K562 (cell line): Measurements from ENCODE around the gene MAML3. TPM values are rescaled to one million over a fixed set of nuclear protein-coding genes. Genes with fewer than 3 reads are reported as not detected.

Experiments used
- ATAC-seq: fragments of 200-7000 bp; cut with Tn5 transposase; 3 replicates; pipeline ENCODE4 v1.9.1; 2020; ENCODE audit warnings: moderate library complexity
- BruUV-seq: library from RNA; stranded (reverse); fragments of 400-500 nt; replicated peaks from 2 replicates; lab custom pipeline; 2021; lab: Mats Ljungman, UMichigan
- CTCF ChIA-PET: fragments of 300-600 bp; formaldehyde crosslinking; extraction: SDS; loops from one replicate; lab custom pipeline; 2021; ENCODE audit warnings: low intra/inter-chr PET ratio; lab: Yijun Ruan, JAX
- POLR2A ChIA-PET: fragments of 300-600, 350-650 bp; sonication (Branson Sonifier 250); formaldehyde crosslinking; extraction: SDS; loops from one replicate; lab custom pipeline; 2021; ENCODE audit warnings: antibody characterized with exemption, inconsistent platforms; lab: Yijun Ruan, JAX
- DNase-seq, 4 experiments: peaks; one replicate each; pipeline versions ENCODE4 v3.0.0 to v3.0.0-alpha.2; 2011 to 2018; ENCODE audit warnings: low spot score in 3 of 4, mixed read lengths in 3 of 4; ENCODE audit errors: extremely low read depth in 1 of 4
- FAIRE-seq: peaks from 2 replicates; lab custom pipeline; 2011; peaks lifted over from hg19 to GRCh38; lab: Jason Lieb, UNC
- H2AFZ ChIP-seq: 2 replicates; pipeline ENCODE4 v1.6.0; 2011; ENCODE audit warnings: low read depth, low read length, control low read depth, inconsistent platforms
- H3K27ac ChIP-seq: fragments of 200-600 bp; 3 replicates; pipeline ENCODE4 v1.8.0; 2011; ENCODE audit warnings: low read depth, mild to moderate bottlenecking, control low read depth, inconsistent platforms, low read length, moderate library complexity, mixed read lengths; ENCODE audit errors: extremely low read depth
- H3K27me3 ChIP-seq, 2 experiments: fragments of 300-600 bp in 1 of 2; 2 replicates in 1 of 2; 3 replicates in 1 of 2; pipeline versions ENCODE4 v1.6.0 to v1.8.0; 2011; ENCODE audit warnings: inconsistent platforms in 2 of 2, low read length in 2 of 2, mild to moderate bottlenecking in 1 of 2, mixed read lengths in 1 of 2, moderate library complexity in 1 of 2; ENCODE audit not compliant: control insufficient read depth in 2 of 2, insufficient read depth in 2 of 2
- H3K36me3 ChIP-seq: fragments of 300-600 bp; 3 replicates; pipeline ENCODE4 v1.8.0; 2011; ENCODE audit warnings: mild to moderate bottlenecking, low read length, inconsistent platforms; ENCODE audit not compliant: control insufficient read depth, insufficient read depth
- H3K4me1 ChIP-seq, 2 experiments: fragments of 200-600 bp in 1 of 2; replicated peaks in 1 of 2; 2 replicates in 1 of 2; 3 replicates in 1 of 2; pipeline versions ENCODE4 v1.5.1 to v1.8.0; 2011; ENCODE audit warnings: inconsistent platforms in 2 of 2, low read length in 2 of 2, mild to moderate bottlenecking in 1 of 2, mixed read lengths in 1 of 2, moderate library complexity in 1 of 2; ENCODE audit not compliant: control insufficient read depth in 2 of 2, insufficient read depth in 2 of 2
- H3K4me2 ChIP-seq: 2 replicates; pipeline ENCODE4 v1.6.1; 2011; ENCODE audit warnings: low read length, control low read depth, inconsistent platforms, mixed read lengths; ENCODE audit not compliant: insufficient read depth
- H3K4me3 ChIP-seq: fragments of 200-600 bp; sonication (generic), shearing (Covaris generic); 2 replicates; pipeline ENCODE4 v1.5.1; 2016; ENCODE audit warnings: control low read depth, inconsistent platforms
- H3K79me2 ChIP-seq: fragments of 200-600 bp; 3 replicates; pipeline ENCODE4 v1.8.0; 2011; ENCODE audit warnings: low read length, inconsistent platforms; ENCODE audit not compliant: control insufficient read depth, insufficient read depth
- H3K9ac ChIP-seq, 2 experiments: 2 replicates each; pipeline versions ENCODE4 v1.6.0 to v1.6.1; 2011; ENCODE audit warnings: low read depth in 2 of 2, low read length in 2 of 2, control low read depth in 1 of 2, inconsistent platforms in 1 of 2, mild to moderate bottlenecking in 1 of 2, mixed read lengths in 1 of 2; ENCODE audit not compliant: insufficient read depth in 1 of 2
- H3K9me1 ChIP-seq: one replicate; pipeline ENCODE4 v1.6.0; 2011; ENCODE audit warnings: inconsistent platforms, mild to moderate bottlenecking, low read length, moderate library complexity; ENCODE audit not compliant: control insufficient read depth, insufficient read depth
- H3K9me3 ChIP-seq: replicated peaks from 2 replicates; pipeline ENCODE4 v1.5.1; 2011; ENCODE audit warnings: low read depth, low read length, inconsistent platforms; ENCODE audit not compliant: control insufficient read depth, insufficient read depth
- H4K20me1 ChIP-seq: replicated peaks from 2 replicates; pipeline ENCODE4 v1.6.1; 2011; ENCODE audit warnings: low read length, inconsistent platforms, mixed read lengths; ENCODE audit not compliant: control insufficient read depth, insufficient read depth
- DNMT1 ChIP-seq: fragments of 450-650 bp; IDR thresholded peaks from 2 replicates; pipeline ENCODE4 v1.6.1; 2016; ENCODE audit warnings: antibody characterized with exemption, mild to moderate bottlenecking
- ILK ChIP-seq: fragments of 450-650 bp; IDR thresholded peaks from 2 replicates; pipeline ENCODE4 v1.6.1; 2016; ENCODE audit warnings: missing genetic modification characterization, low read depth, mild to moderate bottlenecking, missing compliant biosample characterization, moderate library complexity, borderline replicate concordance
- MAZ ChIP-seq, 2 experiments: fragments of 450-650 bp in 1 of 2; sonication (generic) in 1 of 2; formaldehyde crosslinking; IDR thresholded peaks in 1 of 2; conservative IDR thresholded peaks in 1 of 2; 2 replicates each; pipeline versions ENCODE4 v1.4.0 to v1.5.0; 2020; ENCODE audit warnings: mild to moderate bottlenecking in 1 of 2, missing genetic modification reagents in 1 of 2
- NEUROD1 ChIP-seq: fragments of 150-350 bp; IDR thresholded peaks from 2 replicates; pipeline ENCODE4 v1.6.1; 2014; ENCODE audit warnings: borderline replicate concordance, low read length, low read depth; ENCODE audit not compliant: partially characterized antibody
- PRPF4 ChIP-seq: fragments of 200-400 bp; formaldehyde crosslinking; IDR thresholded peaks from one replicate; pipeline ENCODE4 v1.6.1; 2017; ENCODE audit warnings: low read length, low read depth, mild to moderate bottlenecking; ENCODE audit not compliant: insufficient read depth, poor library complexity, severe bottlenecking
- PTTG1 ChIP-seq: fragments of 450-650 bp; IDR thresholded peaks from 2 replicates; pipeline ENCODE4 v1.6.1; 2016; ENCODE audit warnings: low read depth, mild to moderate bottlenecking, missing genetic modification characterization, missing compliant biosample characterization
- SRSF7 ChIP-seq: fragments of 200-400 bp; formaldehyde crosslinking; optimal IDR thresholded peaks from 2 replicates; pipeline ENCODE3; 2017; ENCODE audit warnings: mild to moderate bottlenecking, low read depth, low read length
- ZNF263 ChIP-seq: sonication (generic); formaldehyde crosslinking; IDR thresholded peaks from 2 replicates; pipeline ENCODE4 v1.8.0; 2022; ENCODE audit warnings: mild to moderate bottlenecking, missing genetic modification reagents, borderline replicate concordance
- WGBS: fragments of 100-300 bp; shearing (Covaris generic); methylation state at CpG from one replicate; pipeline ENCODE4 v1.1.6; 2016; ENCODE audit warnings: low coverage, mixed read lengths; ENCODE audit not compliant: insufficient coverage; ENCODE audit errors: missing lambda C conversion rate; 5-methylcytosine and 5-hydroxymethylcytosine counted together
- in situ Hi-C: fragments of 300-500 bp; cut with MboI; formaldehyde crosslinking; loops from 4 replicates; pipeline ENCODE4 v1.15.0; 2018; ENCODE audit warnings: inconsistent platforms, mixed read lengths
- intact Hi-C: fragments of 100-400 bp; cut with micrococcal nuclease; formaldehyde crosslinking; loops from 2 replicates; pipeline ENCODE4 v1.14.2; 2022
- polyA plus RNA-seq, 8 experiments: library from polyadenylated mRNA; depleted of rRNA in 4 of 8; stranded (reverse) in 5 of 8; unstranded in 3 of 8; fragments of >200 nt; fragmentation: Nextera tagmentation in 2 of 8; fragmentation: Illumina TruSeq in 1 of 8; extraction: Ambion mirVana in 2 of 8; extraction: Trizol in 1 of 8; gene quantifications; 2 replicates each; pipeline versions ENCODE4 v1.2.1 to v1.2.3, GENCODE V29; 2011 to 2014; ENCODE audit warnings: inconsistent platforms in 1 of 8, missing spikeins in 1 of 8
- total RNA-seq, 7 experiments: library from RNA; depleted of rRNA in 6 of 7; stranded (reverse); fragments of >200 nt in 6 of 7; fragmentation: Illumina TruSeq in 2 of 7; extraction: Trizol in 2 of 7; gene quantifications; 2 replicates each; pipeline versions ENCODE4 v1.2.1 to v1.2.3, GENCODE V29; 2011 to 2021; ENCODE audit warnings: low replicate concordance in 1 of 7
- TF ChIP-seq, protein P1 (sequence below): fragments of 450-650 bp; IDR thresholded peaks from 2 replicates; pipeline ENCODE4 v1.6.1; 2016; ENCODE audit warnings: mild to moderate bottlenecking
- TF ChIP-seq, protein P2 (sequence below): fragments of 450-650 bp; formaldehyde crosslinking; IDR thresholded peaks from 2 replicates; pipeline ENCODE4 v1.4.0; 2020; ENCODE audit warnings: mild to moderate bottlenecking

The MAML3 gene
- total and polyA plus RNA-seq, 9 of the 15 experiments (the other 6 are each of a cell fraction or from before 2014, with no cell fraction given), result 0.01 to 0.55 (median 0.25) TPM

DNA sequence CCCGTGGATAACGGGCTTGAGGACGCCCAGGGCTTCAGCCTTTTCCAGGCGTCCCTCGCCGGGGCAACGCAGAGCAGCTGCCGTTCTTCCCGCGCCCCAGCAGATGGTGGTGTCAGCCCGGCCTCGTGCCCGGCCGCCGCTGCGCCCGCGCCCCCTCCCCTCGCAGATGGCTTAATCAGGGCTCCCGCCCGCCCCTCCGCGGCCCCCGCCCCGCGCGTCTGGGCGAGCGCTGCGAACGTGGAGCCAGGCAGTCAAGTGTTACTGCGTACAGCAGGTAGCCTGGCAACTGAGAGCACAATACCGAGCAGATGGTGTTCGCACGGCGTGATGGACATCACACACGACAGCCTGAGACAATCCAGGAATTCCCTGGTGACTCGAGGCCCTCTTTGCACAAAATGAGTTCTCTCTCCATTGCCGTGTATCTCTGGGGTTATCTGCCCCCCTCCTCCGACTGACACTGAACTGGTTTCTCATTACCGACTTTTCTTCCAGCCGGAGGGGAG lies 419.1 kb downstream of the MAML3 start:
- no peak overlapping the region for H3K27ac ChIP-seq
- no peak overlapping the region for H3K9ac ChIP-seq
- no peak overlapping the region for H2AFZ ChIP-seq
- no peak for FAIRE-seq
- no peaks in the 10 kb centered on the region for H3K9me1 ChIP-seq
- POLR2A ChIA-PET, result interaction anchor here (0.5 kb wide), 1 partner anchor 112 kb away, joined by 4 read pairs; no protein-coding TSS in a partner anchor
- intact Hi-C loops (no loop called here), in situ Hi-C loops (no loop called here)
- DNase-seq, result no peak
- H3K79me2 ChIP-seq, result no peaks in the 10 kb centered on the region
- no peak overlapping the region for H3K4me3 ChIP-seq
- H3K9me3 ChIP-seq, result no peaks in the 10 kb centered on the region
- peaks cover 3 to 14% of the 10 kb centered on the region in 2 experiments; a peak in 3 of 5 replicates for H3K27me3 ChIP-seq
- H4K20me1 ChIP-seq, result no peaks in the 10 kb centered on the region; the same call in 1 of the 2 replicates
- TF ChIP-seq ILK (tag), result no peak
- no peak for TF ChIP-seq MAZ (CRISPR knock-in tag; conservative IDR thresholded peaks at IDR 0.05 in 1 of 2, IDR thresholded peaks at IDR 0.05 in 1 of 2)
- no peak for TF ChIP-seq PTTG1
- no peak for TF ChIP-seq ZNF263 (CRISPR knock-in tag)
- TF ChIP-seq, protein P1, sequence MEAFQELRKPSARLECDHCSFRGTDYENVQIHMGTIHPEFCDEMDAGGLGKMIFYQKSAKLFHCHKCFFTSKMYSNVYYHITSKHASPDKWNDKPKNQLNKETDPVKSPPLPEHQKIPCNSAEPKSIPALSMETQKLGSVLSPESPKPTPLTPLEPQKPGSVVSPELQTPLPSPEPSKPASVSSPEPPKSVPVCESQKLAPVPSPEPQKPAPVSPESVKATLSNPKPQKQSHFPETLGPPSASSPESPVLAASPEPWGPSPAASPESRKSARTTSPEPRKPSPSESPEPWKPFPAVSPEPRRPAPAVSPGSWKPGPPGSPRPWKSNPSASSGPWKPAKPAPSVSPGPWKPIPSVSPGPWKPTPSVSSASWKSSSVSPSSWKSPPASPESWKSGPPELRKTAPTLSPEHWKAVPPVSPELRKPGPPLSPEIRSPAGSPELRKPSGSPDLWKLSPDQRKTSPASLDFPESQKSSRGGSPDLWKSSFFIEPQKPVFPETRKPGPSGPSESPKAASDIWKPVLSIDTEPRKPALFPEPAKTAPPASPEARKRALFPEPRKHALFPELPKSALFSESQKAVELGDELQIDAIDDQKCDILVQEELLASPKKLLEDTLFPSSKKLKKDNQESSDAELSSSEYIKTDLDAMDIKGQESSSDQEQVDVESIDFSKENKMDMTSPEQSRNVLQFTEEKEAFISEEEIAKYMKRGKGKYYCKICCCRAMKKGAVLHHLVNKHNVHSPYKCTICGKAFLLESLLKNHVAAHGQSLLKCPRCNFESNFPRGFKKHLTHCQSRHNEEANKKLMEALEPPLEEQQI, result no peak
- TF ChIP-seq NEUROD1, result no peak
- no peak for TF ChIP-seq PRPF4
- TF ChIP-seq, protein P2, sequence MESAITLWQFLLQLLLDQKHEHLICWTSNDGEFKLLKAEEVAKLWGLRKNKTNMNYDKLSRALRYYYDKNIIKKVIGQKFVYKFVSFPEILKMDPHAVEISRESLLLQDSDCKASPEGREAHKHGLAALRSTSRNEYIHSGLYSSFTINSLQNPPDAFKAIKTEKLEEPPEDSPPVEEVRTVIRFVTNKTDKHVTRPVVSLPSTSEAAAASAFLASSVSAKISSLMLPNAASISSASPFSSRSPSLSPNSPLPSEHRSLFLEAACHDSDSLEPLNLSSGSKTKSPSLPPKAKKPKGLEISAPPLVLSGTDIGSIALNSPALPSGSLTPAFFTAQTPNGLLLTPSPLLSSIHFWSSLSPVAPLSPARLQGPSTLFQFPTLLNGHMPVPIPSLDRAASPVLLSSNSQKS, result no peak
- TF ChIP-seq SRSF7, result no peak
- no peak for TF ChIP-seq DNMT1
- TF ChIP-seq, all 486 proteins: peak for 0
- H3K4me1 ChIP-seq, result peaks cover 0 to 8% of the 10 kb centered on the region in 2 experiments; a peak in 2 of 5 replicates
- BruUV-seq, result no TSS peak
- WGBS, result 62% methylated on average over 24 of the region's 42 CpGs
- no peak overlapping the region for H3K4me2 ChIP-seq
- ATAC-seq, result no peak
- H3K36me3 ChIP-seq, result no peaks in the 10 kb centered on the region
- CTCF ChIA-PET, result no interaction called here
